Measurements from ENCODE around the gene CFAP68.
"Not testable (repeated sequence)": the region's sequence is repeated elsewhere in the genome, so short reads cannot be mapped to it uniquely, and the experiment has no call there.

The CFAP68 gene

GRCh38 chr11:111917312-111917711 is 38.0 kb downstream of the CFAP68 start:
- DNase-seq (ENCODE audit: low read depth in 2 of 3, low spot score in 1 of 3): no peak

GRCh38 chr11:111917788-111918187 is 38.4 kb downstream of the CFAP68 start:
- DNase-seq (ENCODE audit: low read depth in 2 of 3, low spot score in 1 of 3): no peak

GRCh38 chr11:111918390-111919256 is 39.3 kb downstream of the CFAP68 start, which contains the start of gene C11orf52:
C11orf52 (plus strand) TSS chr11:111918913; CDS start chr11:111918973, 60 bp downstream.
- DNase-seq (ENCODE audit: low read depth in 2 of 3, low spot score in 1 of 3): no peak

GRCh38 chr11:111920908-111921307 is 41.6 kb downstream of the CFAP68 start:
- no peak for DNase-seq (ENCODE audit: low read depth in 2 of 3, low spot score in 1 of 3)

- no peak for DNase-seq (ENCODE audit: low read depth in 2 of 3, low spot score in 1 of 3)
These were observed 42.3 kb downstream of the CFAP68 start for GRCh38 chr11:111921541-111922230.

- DNase-seq (ENCODE audit: low read depth in 2 of 3, low spot score in 1 of 3): no peak
These were observed 43.5 kb downstream of the CFAP68 start for GRCh38 chr11:111922803-111923202.

GRCh38 chr11:111923351-111923788 is 44.0 kb downstream of the CFAP68 start:
- no peak for DNase-seq (ENCODE audit: low read depth in 2 of 3, low spot score in 1 of 3)

GRCh38 chr11:111923951-111924350 is 44.6 kb downstream of the CFAP68 start:
- DNase-seq (ENCODE audit: low read depth in 2 of 3, low spot score in 1 of 3): no peak

- no peak for DNase-seq (ENCODE audit: low read depth in 2 of 3, low spot score in 1 of 3)
These were observed 46.6 kb downstream of the CFAP68 start for GRCh38 chr11:111925953-111926352.

- peak; percentile 92 to 94 (median 94) for DNase-seq (ENCODE audit: low read depth in 2 of 3, low spot score in 1 of 3)
These were observed 47.4 kb downstream of the CFAP68 start for GRCh38 chr11:111926505-111927391.

- DNase-seq (ENCODE audit: low read depth in 2 of 3, low spot score in 1 of 3): no peak
These were observed 51.1 kb downstream of the CFAP68 start for GRCh38 chr11:111930472-111930871.

- DNase-seq (ENCODE audit: low read depth in 2 of 3, low spot score in 1 of 3): no peak
These were observed 53.2 kb downstream of the CFAP68 start for GRCh38 chr11:111932611-111932950.

- not testable (repeated sequence) for DNase-seq (ENCODE audit: low read depth in 2 of 3, low spot score in 1 of 3)
These were observed 53.8 kb downstream of the CFAP68 start for GRCh38 chr11:111933176-111933575.

GRCh38 chr11:111933872-111934271 is 54.5 kb downstream of the CFAP68 start:
- DNase-seq (ENCODE audit: low read depth in 2 of 3, low spot score in 1 of 3): no peak

- DNase-seq (ENCODE audit: low read depth in 2 of 3, low spot score in 1 of 3): no peak
These were observed 55.0 kb downstream of the CFAP68 start for GRCh38 chr11:111934306-111934705.
